Heart right ventricle (tissue), 16 donors: ENCODE measurements around the gene C22orf15. TPM values are rescaled to one million over a fixed set of nuclear protein-coding genes. Genes with fewer than 3 reads are reported as not detected.

ENCODE experiments used
- ATAC-seq, 8 donors: fragments of 200-7000 bp; cut with Tn5 transposase; one replicate each; pipeline ENCODE4 v1.9.1; 2020; ENCODE audit warnings: mild to moderate bottlenecking in 8 of 8, moderate library complexity in 8 of 8, moderate number of reproducible peaks in 1 of 8
- DNase-seq, 2 donors: peaks; one replicate each; pipeline ENCODE4 v3.0.0-alpha.2; 2020
- H3K27ac ChIP-seq, 10 donors: fragments of 200-600 bp; sonication (generic) in 2 of 10; one replicate each; pipeline versions ENCODE4 v1.5.0 to v1.8.0; 2020 to 2022; ENCODE audit warnings: mild to moderate bottlenecking in 3 of 10
- H3K27me3 ChIP-seq, 7 donors: fragments of 200-600 bp; one replicate each; pipeline ENCODE4 v1.8.0; 2021 to 2022; ENCODE audit warnings: mild to moderate bottlenecking in 2 of 7
- H3K36me3 ChIP-seq, 9 donors: fragments of 200-600 bp; sonication (generic) in 1 of 9; one replicate each; pipeline versions ENCODE4 v1.5.0 to v1.8.0; 2020 to 2022; ENCODE audit warnings: mild to moderate bottlenecking in 2 of 9
- H3K4me1 ChIP-seq, 9 donors: fragments of 200-600 bp; sonication (generic) in 1 of 9; one replicate each; pipeline versions ENCODE4 v1.5.0 to v1.8.0; 2020 to 2022; ENCODE audit warnings: mild to moderate bottlenecking in 4 of 9
- H3K4me3 ChIP-seq, 10 donors: fragments of 200-600 bp; sonication (generic) in 2 of 10; one replicate each; pipeline versions ENCODE4 v1.5.0 to v1.8.0; 2020 to 2022; ENCODE audit warnings: mild to moderate bottlenecking in 7 of 10, moderate library complexity in 2 of 10
- H3K9me3 ChIP-seq, 11 donors: fragments of 200-600 bp in 10 of 11; sonication (generic) in 2 of 11; one replicate each; pipeline versions ENCODE4 v1.5.0 to v1.8.0; 2013 to 2022; ENCODE audit warnings: mild to moderate bottlenecking in 2 of 11, control low read depth in 1 of 11, moderate library complexity in 1 of 11
- CTCF ChIP-seq, 9 donors: fragments of 200-600 bp; sonication (generic) in 2 of 9; IDR thresholded peaks; one replicate each; pipeline versions ENCODE4 v1.5.0 to v1.8.0; 2021 to 2022; ENCODE audit warnings: antibody characterized with exemption in 9 of 9, mild to moderate bottlenecking in 5 of 9, moderate library complexity in 1 of 9
- WGBS, 2 donors: extraction: QIAGEN DNeasy Blood & Tissue Kit; methylation state at CpG; one replicate each; pipeline ENCODE4 v1.1.7; 2013; ENCODE audit warnings: inconsistent platforms in 1 of 2; 5-methylcytosine and 5-hydroxymethylcytosine counted together
- intact Hi-C, 10 donors: fragments of 100-400 bp; cut with DNase I; formaldehyde crosslinking; loops; one replicate each; pipeline versions ENCODE4 v1.11.1 to v1.14.2; 2022
- polyA plus RNA-seq, 2 donors: library from polyadenylated mRNA; stranded (reverse); fragments of 200-250 nt; gene quantifications; one replicate each; pipeline ENCODE4 v1.2.3, GENCODE V29; 2013
- total RNA-seq, 10 donors: library from RNA; stranded (reverse); fragmentation: NEBNext Ultra II Directional in 3 of 10; extraction: Animal tissue kit (Norgen Biotek cat#: 25700) in 3 of 10; gene quantifications; one replicate each; pipeline versions ENCODE4 v1.2.1 to v1.2.4, GENCODE V29; 2021 to 2023
- donor health status: Arrhythmogenic right ventricular cardiomyopathy.
- donor health status: ischemic (EF 13 %, LVEDD 7.1; RV severe dilation, severe dysfunction).
- donor health status: healthy with polysubstance abuse.
- donor health status: DM: no; HTN: yes; CAD: no.
- donor health status: DM: no; HTN: no; CAD: no.
- donor health status: ischemic (EF 25% LVEDD 6.9; RV normal size, moderate dysfunction).
- donor health status: ischemic (EF 25% LVEDD 5.7; RV mildly dilated, moderate dysfunction).
- donor health status: healthy.
- donor health status: DM: yes; HTN: yes; CAD: no.
- donor health status: Ischemic cardiomyopathy.
- donor health status: ischemic (EF 35%, LVEDD 5.7; RV mildly dilated, moderate dysfunction).
- donor health status: nonischemic (EF 11% LVEDD 7.7; RV severe dilation, severe dysfunction).
- donor health status: DM: yes; HTN: yes; CAD: no.
- donor health status: PGD.
- donor health status: ischemic (EF 29% LVEDD 5.4; RV normal size, mild dysfunction).
- donor health status: nonischemic (EF 23%, LVEDD 6.1; RV moderate dilation, normal function).

Gene C22orf15
- total and polyA plus RNA-seq, 12 donors = 0.12 to 0.66 TPM; not detected in 10

GRCh38 chr22:23782703-23783102, 19.9 kb downstream of the C22orf15 start:
- WGBS, 2 donors = 94 to 100% methylated on average over 1 of the region's 1 CpG
- ATAC-seq = no peak
- no peak for DNase-seq
- H3K9me3 ChIP-seq = no peaks in the 10 kb centered on the region
- no peak overlapping the region for H3K27ac ChIP-seq
- H3K4me1 ChIP-seq = peaks cover 6 to 22% (median 10%) of the 10 kb centered on the region in 9 donors
- peaks cover 0 to 3% (median 0%) of the 10 kb centered on the region in 9 donors for H3K36me3 ChIP-seq
- intact Hi-C loops = no loop called here
- no peaks in the 10 kb centered on the region for H3K27me3 ChIP-seq
- TF ChIP-seq CTCF (IDR thresholded peaks at IDR 0.05) = no peak
- no peak overlapping the region for H3K4me3 ChIP-seq

GRCh38 chr22:23783265-23784150, 20.7 kb downstream of the C22orf15 start:
- TF ChIP-seq CTCF (IDR thresholded peaks at IDR 0.05) = no peak
- Histone ChIP-seq H3K4me3 (no peak overlapping the region), H3K27me3 (no peaks in the 10 kb centered on the region), H3K36me3 (peaks cover 0 to 4% (median 0%) of the 10 kb centered on the region in 9 donors), H3K9me3 (no peaks in the 10 kb centered on the region), H3K27ac (no peak overlapping the region), H3K4me1 (peaks cover 6 to 25% (median 18%) of the 10 kb centered on the region in 9 donors)
- no peak for DNase-seq
- intact Hi-C loops = no loop called here
- WGBS, 2 donors = 85 to 86% methylated on average over 15 of the region's 15 CpGs
- no peak for ATAC-seq

- no peak for TF ChIP-seq CTCF (IDR thresholded peaks at IDR 0.05)
- Histone ChIP-seq H3K36me3 (peaks cover 0 to 11% (median 0%) of the 10 kb centered on the region in 9 donors), H3K9me3 (no peaks in the 10 kb centered on the region), H3K4me1 (peaks cover 7 to 33% (median 26%) of the 10 kb centered on the region in 9 donors), H3K27ac (no peak overlapping the region), H3K27me3 (no peaks in the 10 kb centered on the region), H3K4me3 (no peak overlapping the region)
- ATAC-seq (no peak), DNase-seq (no peak)
- 84 to 89% methylated on average over 8 of the region's 8 CpGs for WGBS, 2 donors
- intact Hi-C loops = no loop called here
Observed at GRCh38 chr22:23784215-23784732, 21.5 kb downstream of the C22orf15 start.

- intact Hi-C loops = loop anchor here in 2 of 10 donors (5.0 kb wide), 2 partner anchors 41 to 56 kb away; no protein-coding TSS in a partner anchor
- ATAC-seq (peak in 5 of 8 donors; percentile 29 to 45 (median 37)), DNase-seq (no peak)
- Histone ChIP-seq H3K27me3 (no peaks in the 10 kb centered on the region), H3K4me3 (peak overlapping the region in 9 of 10 donors; percentile 70 to 96 (median 88)), H3K36me3 (peaks cover 0 to 25% (median 0%) of the 10 kb centered on the region in 9 donors), H3K4me1 (peaks cover 14 to 53% (median 42%) of the 10 kb centered on the region in 9 donors), H3K27ac (peak overlapping the region; percentile 98 to 100 (median 100)), H3K9me3 (no peaks in the 10 kb centered on the region)
- WGBS, 2 donors = 36% methylated on average over 9 of the region's 9 CpGs
- TF ChIP-seq CTCF (IDR thresholded peaks at IDR 0.05) = no peak
Observed at GRCh38 chr22:23786261-23786710, 23.5 kb downstream of the C22orf15 start.
